Measurements from ENCODE around the gene PSAT1. TPM values are rescaled to one million over a fixed set of nuclear protein-coding genes. Genes with fewer than 3 reads are reported as not detected.

PSAT1 gene
- total RNA-seq, 1 experiment from 2014 or later: 215 TPM

- H3K18ac ChIP-seq (ENCODE audit: insufficient read length, low read depth, low read length): no peak overlapping the region
- no peak overlapping the region for H2BK15ac ChIP-seq (ENCODE audit: low read depth, low read length)
- no peaks in the 10 kb centered on the region for H4K20me1 ChIP-seq (ENCODE audit: control insufficient read depth, insufficient read depth, insufficient read length)
- no peak overlapping the region for H2AK5ac ChIP-seq (ENCODE audit: insufficient read length, low read length)
- H3K23me2 ChIP-seq (ENCODE audit: insufficient read length, low read depth, low read length, poor library complexity, severe bottlenecking): no peaks in the 10 kb centered on the region
- no peak overlapping the region for H4K91ac ChIP-seq (ENCODE audit: insufficient read length, low read depth, low read length)
- no peak overlapping the region for H4K5ac ChIP-seq (ENCODE audit: insufficient read length, low read depth, low read length)
- H3K4ac ChIP-seq (ENCODE audit: low read depth, low read length): no peak overlapping the region
- Mint-ChIP-seq H3K4me3 (no peak overlapping the region), H3K36me3 (ENCODE audit: insufficient read depth in 1 of 3, low read depth in 3 of 3) (peaks cover 85 to 97% (median 91%) of the 10 kb centered on the region in 3 experiments), H3K4me1 (peaks cover 11 to 14% of the 10 kb centered on the region in 2 experiments), H3K27ac (no peak overlapping the region), H3K9me3 (peaks cover 0 to 8% of the 10 kb centered on the region in 2 experiments; a peak in 2 of 5 replicates), H3K27me3 (ENCODE audit: low read depth) (no peaks in the 10 kb centered on the region; the same call in 1 of the 2 replicates)
- peaks cover 3% of the 10 kb centered on the region for H3K79me1 ChIP-seq (ENCODE audit: insufficient read depth, low read depth, low read length, poor library complexity, severe bottlenecking)
- no peaks in the 10 kb centered on the region for H3K4me1 ChIP-seq (ENCODE audit: insufficient read depth, low read length)
- no peak for DNase-seq
- H3T11ph ChIP-seq (ENCODE audit: low read length): no peak overlapping the region
- no peak overlapping the region for H3K4me2 ChIP-seq (ENCODE audit: insufficient read depth, insufficient read length, low read length)
- no peak overlapping the region for H2BK5ac ChIP-seq (ENCODE audit: insufficient read length, low read length)
- no peak overlapping the region for H3K14ac ChIP-seq (ENCODE audit: insufficient read depth, low read length)
- H3K27ac ChIP-seq (ENCODE audit: insufficient read length, low read depth, low read length): no peak overlapping the region
- no peak overlapping the region for H4K8ac ChIP-seq (replicated peaks; ENCODE audit: insufficient read length, low read depth, low read length)
- H3K9ac ChIP-seq (ENCODE audit: extremely low read depth, insufficient read length, low read length): no peak overlapping the region
- no peak overlapping the region for H3K56ac ChIP-seq (ENCODE audit: insufficient read length, low read depth, low read length)
- H2BK12ac ChIP-seq (ENCODE audit: insufficient read length, low read depth, low read length): no peak overlapping the region
- no peak overlapping the region for H2BK20ac ChIP-seq (ENCODE audit: low read depth, low read length, poor library complexity, severe bottlenecking)
- H3K23ac ChIP-seq (ENCODE audit: insufficient read length, low read depth, low read length): no peak overlapping the region
- WGBS (ENCODE audit: extremely low coverage, insufficient read length, low lambda C conversion rate): no CpG with 5 or more reads among the region's 2 CpGs
- no peak overlapping the region for H2BK120ac ChIP-seq (ENCODE audit: low read depth, low read length, poor library complexity, severe bottlenecking)
- TF ChIP-seq CTCF (conservative IDR thresholded peaks at IDR 0.05): no peak
- no peak overlapping the region for H2AFZ ChIP-seq (ENCODE audit: low read length)
- H3K79me2 ChIP-seq (ENCODE audit: insufficient read depth, low read length): peaks cover 3% of the 10 kb centered on the region; the same call in 1 of the 2 replicates
- H3K9me3 ChIP-seq (ENCODE audit: control insufficient read depth, low read depth, low read length): no peaks in the 10 kb centered on the region
- no peaks in the 10 kb centered on the region for H3K27me3 ChIP-seq (ENCODE audit: insufficient read depth, low read length)
Observed at GRCh38 chr9:78326564-78326963, 29.6 kb downstream of the PSAT1 start.
